Stimulated activated CD4-positive, alpha-beta T cell treated with anti-CD3 and anti-CD28 coated beads, TNF-alpha, amount 100 ng/mL, for 48 hours (primary cell): Measurements from ENCODE around the gene PTH1R.

Experiments
- DNase-seq, 3 donors: peaks; one replicate each; pipeline ENCODE4 v3.0.0-alpha.2; 2020; ENCODE audit warnings: low read depth in 3 of 3

The PTH1R gene

GRCh38 chr3:46913644-46914043 lies 36.1 kb downstream of the PTH1R start:
- DNase-seq: no peak

GRCh38 chr3:46914849-46915248 lies 37.3 kb downstream of the PTH1R start:
- DNase-seq: no peak

- DNase-seq: no peak
Observed at GRCh38 chr3:46915297-46915822, 37.8 kb downstream of the PTH1R start.

GRCh38 chr3:46916278-46916677 lies 38.8 kb downstream of the PTH1R start:
- no peak for DNase-seq

GRCh38 chr3:46916799-46917198 lies 39.3 kb downstream of the PTH1R start:
- DNase-seq: no peak

GRCh38 chr3:46917257-46917656 lies 39.7 kb downstream of the PTH1R start:
- DNase-seq: no peak

GRCh38 chr3:46918202-46918601 lies 40.7 kb downstream of the PTH1R start:
- no peak for DNase-seq

GRCh38 chr3:46918634-46919033 lies 41.1 kb downstream of the PTH1R start:
- no peak for DNase-seq

GRCh38 chr3:46921041-46921440 lies 43.5 kb downstream of the PTH1R start:
- DNase-seq: no peak

GRCh38 chr3:46921871-46922271 lies 44.4 kb downstream of the PTH1R start:
- DNase-seq: no peak

GRCh38 chr3:46922426-46922825 lies 44.9 kb downstream of the PTH1R start:
- no peak for DNase-seq

GRCh38 chr3:46922871-46923558 lies 45.5 kb downstream of the PTH1R start:
- DNase-seq: no peak

GRCh38 chr3:46923559-46924350 lies 46.2 kb downstream of the PTH1R start:
- no peak for DNase-seq

- DNase-seq: no peak
Observed at GRCh38 chr3:46924921-46925584, 47.5 kb downstream of the PTH1R start.

GRCh38 chr3:46925585-46925934 lies 48.0 kb downstream of the PTH1R start:
- DNase-seq: no peak

GRCh38 chr3:46926039-46926438 lies 48.5 kb downstream of the PTH1R start:
- DNase-seq: no peak

- no peak for DNase-seq
Observed at GRCh38 chr3:46926447-46926846, 48.9 kb downstream of the PTH1R start.

GRCh38 chr3:46926871-46927717 lies 49.6 kb downstream of the PTH1R start:
- DNase-seq: no peak

- DNase-seq: no peak
Observed at GRCh38 chr3:46927718-46928073, 50.2 kb downstream of the PTH1R start.

- DNase-seq: no peak
Observed at GRCh38 chr3:46928282-46928681, 50.8 kb downstream of the PTH1R start.

- DNase-seq: no peak
Observed at GRCh38 chr3:46929324-46929723, 51.8 kb downstream of the PTH1R start.
